Sigmoid colon (tissue), 4 donors: ENCODE data around the gene BCORL1.

Experiments
- CTCF ChIP-seq, 4 experiments: fragments of 450-650 bp in 3 of 4; fragments of 200-600 bp in 1 of 4; IDR thresholded peaks; one replicate each; pipeline ENCODE4 v1.5.1; 2016 to 2019; ENCODE audit warnings: antibody characterized with exemption in 4 of 4, mild to moderate bottlenecking in 3 of 4, moderate library complexity in 2 of 4
- POLR2AphosphoS5 ChIP-seq, 4 donors: sonication (generic); formaldehyde crosslinking; IDR thresholded peaks; one replicate each; pipeline ENCODE4 v1.6.1; 2017; ENCODE audit warnings: antibody characterized with exemption in 4 of 4

DNA sequence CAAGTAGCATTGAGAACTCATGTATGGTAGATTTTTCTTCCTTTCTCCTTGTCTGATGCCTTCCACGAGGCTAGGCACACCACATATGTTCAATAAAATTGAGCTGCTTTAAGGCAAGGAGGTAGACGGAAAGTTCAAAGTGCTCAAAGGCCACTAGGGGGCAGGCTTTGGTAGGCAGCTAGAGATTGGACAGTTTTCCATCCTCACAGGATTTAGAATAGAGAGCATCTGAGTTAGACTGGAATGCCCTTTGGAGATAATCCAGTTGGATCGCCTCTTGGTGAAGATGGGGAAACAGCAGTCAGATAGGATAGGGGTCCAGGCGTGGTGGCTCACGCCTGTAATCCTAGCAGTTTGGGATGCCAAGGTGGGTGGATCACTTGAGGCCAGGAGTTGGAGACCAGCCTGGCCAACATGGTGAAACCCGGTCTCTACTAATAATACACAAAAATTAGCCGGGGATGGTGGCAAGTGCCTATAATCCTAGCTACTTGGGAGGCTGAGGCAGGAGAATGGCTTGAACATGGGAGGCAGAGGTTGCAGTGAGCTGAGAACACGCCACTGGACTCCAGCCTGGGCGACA is 97.5 kb downstream of the BCORL1 start:
- TF ChIP-seq POLR2AphosphoS5 (IDR thresholded peaks at IDR 0.05), result peak in 1 of 4 donors; percentile 18
- TF ChIP-seq CTCF (IDR thresholded peaks at IDR 0.05), result peak; percentile 13 to 54 (median 52)
